Immature natural killer cell (primary cell): ENCODE measurements around the gene GPC3. TPM values are rescaled to one million over a fixed set of nuclear protein-coding genes. Genes with fewer than 3 reads are reported as not detected.

Source experiments
- DNase-seq, 3 donors: peaks; one replicate each; pipeline ENCODE4 v3.0.0; 2022; ENCODE audit warnings: mixed read lengths in 1 of 3
- H3K27ac Mint-ChIP-seq, 6 donors: one replicate each; pipeline ENCODE4 v1.8.0; 2020; ENCODE audit warnings: mixed read lengths in 6 of 6, mild to moderate bottlenecking in 5 of 6, inconsistent platforms in 4 of 6, moderate library complexity in 3 of 6
- H3K27me3 Mint-ChIP-seq, 3 donors: one replicate each; pipeline ENCODE4 v1.8.0; 2020 to 2021; ENCODE audit warnings: low read depth in 3 of 3, mild to moderate bottlenecking in 3 of 3, mixed read lengths in 3 of 3, moderate library complexity in 3 of 3, inconsistent platforms in 1 of 3
- H3K36me3 Mint-ChIP-seq, 3 donors: one replicate each; pipeline ENCODE4 v1.8.0; 2020; ENCODE audit warnings: mixed read lengths in 3 of 3, inconsistent platforms in 2 of 3, mild to moderate bottlenecking in 2 of 3
- H3K4me1 Mint-ChIP-seq, 2 donors: one replicate each; pipeline ENCODE4 v1.8.0; 2020; ENCODE audit warnings: inconsistent platforms in 2 of 2, mild to moderate bottlenecking in 2 of 2, mixed read lengths in 2 of 2, moderate library complexity in 1 of 2
- H3K4me3 Mint-ChIP-seq, 5 donors: one replicate each; pipeline ENCODE4 v1.8.0; 2020; ENCODE audit warnings: mild to moderate bottlenecking in 5 of 5, mixed read lengths in 5 of 5, inconsistent platforms in 3 of 5, moderate library complexity in 3 of 5
- H3K9me3 Mint-ChIP-seq, 6 donors: one replicate each; pipeline ENCODE4 v1.8.0; 2020; ENCODE audit warnings: mild to moderate bottlenecking in 6 of 6, mixed read lengths in 6 of 6, inconsistent platforms in 4 of 6, moderate library complexity in 3 of 6
- polyA plus RNA-seq, 3 donors: library from polyadenylated mRNA; unstranded; fragments of 300-500 nt; fragmentation: Illumina TruSeq; gene quantifications; one replicate each; pipeline ENCODE4 v1.2.3, GENCODE V29; 2021

GPC3 gene
- polyA plus RNA-seq, 3 donors from 2014 or later = not detected

GRCh38 chrX:133988010-133988409 is 2.6 kb upstream of the GPC3 start:
- Mint-ChIP-seq H3K4me1 (peaks cover 0 to 3% of the 10 kb centered on the region in 2 donors), H3K27ac (no peak overlapping the region), H3K36me3 (no peaks in the 10 kb centered on the region), H3K4me3 (no peak overlapping the region), H3K27me3 (peaks cover 0 to 5% (median 4%) of the 10 kb centered on the region in 3 donors), H3K9me3 (no peaks in the 10 kb centered on the region)
- DNase-seq = no peak

GRCh38 chrX:133987188-133987587 is 1.8 kb upstream of the GPC3 start:
- DNase-seq = no peak
- Mint-ChIP-seq H3K27me3 (peaks cover 3 to 9% (median 4%) of the 10 kb centered on the region in 3 donors), H3K4me3 (no peak overlapping the region), H3K4me1 (peaks cover 0 to 3% of the 10 kb centered on the region in 2 donors), H3K36me3 (no peaks in the 10 kb centered on the region), H3K27ac (no peak overlapping the region), H3K9me3 (no peaks in the 10 kb centered on the region)

- H3K36me3 Mint-ChIP-seq = no peaks in the 10 kb centered on the region
- H3K9me3 Mint-ChIP-seq = no peaks in the 10 kb centered on the region
- peak overlapping the region; percentile 63 to 84 (median 71) for H3K4me3 Mint-ChIP-seq
- DNase-seq = no peak
- no peak overlapping the region for H3K27ac Mint-ChIP-seq
- H3K27me3 Mint-ChIP-seq = peaks cover 3 to 12% (median 10%) of the 10 kb centered on the region in 3 donors
- peaks cover 0 to 3% of the 10 kb centered on the region in 2 donors for H3K4me1 Mint-ChIP-seq
Observed at GRCh38 chrX:133985967-133986683, 731 bp upstream of the GPC3 start.

- peak overlapping the region in 2 of 5 donors; percentile 38 to 39 for H3K4me3 Mint-ChIP-seq
- H3K36me3 Mint-ChIP-seq = no peaks in the 10 kb centered on the region
- no peaks in the 10 kb centered on the region for H3K9me3 Mint-ChIP-seq
- no peak for DNase-seq
- H3K4me1 Mint-ChIP-seq = peaks cover 0 to 3% of the 10 kb centered on the region in 2 donors
- peaks cover 3 to 12% (median 9%) of the 10 kb centered on the region in 3 donors for H3K27me3 Mint-ChIP-seq
- no peak overlapping the region for H3K27ac Mint-ChIP-seq
Observed at GRCh38 chrX:133984857-133985163, 584 bp downstream of the GPC3 start.

- Mint-ChIP-seq H3K9me3 (no peaks in the 10 kb centered on the region), H3K27me3 (peaks cover 3 to 12% (median 10%) of the 10 kb centered on the region in 3 donors), H3K4me3 (peak overlapping the region in 2 of 5 donors; percentile 37 to 38), H3K36me3 (no peaks in the 10 kb centered on the region), H3K27ac (no peak overlapping the region), H3K4me1 (peaks cover 0 to 3% of the 10 kb centered on the region in 2 donors)
- no peak for DNase-seq
Observed at GRCh38 chrX:133983974-133984845, 1.2 kb downstream of the GPC3 start.

GRCh38 chrX:133983256-133983973 is 2.0 kb downstream of the GPC3 start:
- H3K4me3 Mint-ChIP-seq = peak overlapping the region in 1 of 5 donors; percentile 20
- no peaks in the 10 kb centered on the region for H3K36me3 Mint-ChIP-seq
- H3K9me3 Mint-ChIP-seq = no peaks in the 10 kb centered on the region
- peaks cover 3 to 12% (median 10%) of the 10 kb centered on the region in 3 donors for H3K27me3 Mint-ChIP-seq
- H3K27ac Mint-ChIP-seq = no peak overlapping the region
- H3K4me1 Mint-ChIP-seq = peaks cover 0 to 3% of the 10 kb centered on the region in 2 donors
- DNase-seq = no peak

GRCh38 chrX:133981924-133982323 is 3.5 kb downstream of the GPC3 start:
- Mint-ChIP-seq H3K4me3 (no peak overlapping the region), H3K4me1 (peaks cover 0 to 3% of the 10 kb centered on the region in 2 donors), H3K9me3 (no peaks in the 10 kb centered on the region), H3K27me3 (peaks cover 3 to 12% (median 10%) of the 10 kb centered on the region in 3 donors), H3K36me3 (no peaks in the 10 kb centered on the region), H3K27ac (no peak overlapping the region)
- DNase-seq = no peak

- peaks cover 0 to 2% of the 10 kb centered on the region in 2 donors for H3K4me1 Mint-ChIP-seq
Observed at GRCh38 chrX:133980832-133981588, 4.4 kb downstream of the GPC3 start.

GRCh38 chrX:133980406-133980805 is 5.0 kb downstream of the GPC3 start:
- no peaks in the 10 kb centered on the region for H3K4me1 Mint-ChIP-seq
- peaks cover 3 to 12% (median 9%) of the 10 kb centered on the region in 3 donors for H3K27me3 Mint-ChIP-seq
- H3K36me3 Mint-ChIP-seq = no peaks in the 10 kb centered on the region
- no peak overlapping the region for H3K27ac Mint-ChIP-seq
- DNase-seq = no peak
- H3K4me3 Mint-ChIP-seq = no peak overlapping the region
- no peaks in the 10 kb centered on the region for H3K9me3 Mint-ChIP-seq

More at GRCh38 chrX:133980832-133981588, 4.4 kb downstream of the GPC3 start:
- no peak for DNase-seq
- Mint-ChIP-seq H3K27me3 (peaks cover 3 to 12% (median 10%) of the 10 kb centered on the region in 3 donors), H3K4me3 (no peak overlapping the region), H3K36me3 (no peaks in the 10 kb centered on the region), H3K27ac (no peak overlapping the region), H3K9me3 (no peaks in the 10 kb centered on the region)

GRCh38 chrX:133979641-133980230 is 5.7 kb downstream of the GPC3 start:
- no peak for DNase-seq
- no peak overlapping the region for H3K4me3 Mint-ChIP-seq
- no peaks in the 10 kb centered on the region for H3K9me3 Mint-ChIP-seq
- H3K27me3 Mint-ChIP-seq = peaks cover 5 to 12% (median 11%) of the 10 kb centered on the region in 3 donors
- no peaks in the 10 kb centered on the region for H3K36me3 Mint-ChIP-seq
- H3K27ac Mint-ChIP-seq = no peak overlapping the region
- no peaks in the 10 kb centered on the region for H3K4me1 Mint-ChIP-seq

GRCh38 chrX:133973704-133974103 is 11.7 kb downstream of the GPC3 start:
- Mint-ChIP-seq H3K27ac (no peak overlapping the region), H3K9me3 (no peaks in the 10 kb centered on the region), H3K27me3 (peaks cover 0 to 16% (median 5%) of the 10 kb centered on the region in 3 donors), H3K36me3 (no peaks in the 10 kb centered on the region), H3K4me1 (no peaks in the 10 kb centered on the region), H3K4me3 (no peak overlapping the region)
- DNase-seq = no peak

- H3K27ac Mint-ChIP-seq = no peak overlapping the region
- H3K36me3 Mint-ChIP-seq = no peaks in the 10 kb centered on the region
Observed at GRCh38 chrX:133972916-133973315, 12.5 kb downstream of the GPC3 start.

GRCh38 chrX:133971586-133971985 is 13.8 kb downstream of the GPC3 start:
- H3K27ac Mint-ChIP-seq = no peak overlapping the region
- H3K36me3 Mint-ChIP-seq = no peaks in the 10 kb centered on the region
- no peak overlapping the region for H3K4me3 Mint-ChIP-seq
- no peak for DNase-seq
- H3K4me1 Mint-ChIP-seq = no peaks in the 10 kb centered on the region
- peaks cover 0 to 22% (median 5%) of the 10 kb centered on the region in 3 donors for H3K27me3 Mint-ChIP-seq
- H3K9me3 Mint-ChIP-seq = no peaks in the 10 kb centered on the region

More at GRCh38 chrX:133972916-133973315, 12.5 kb downstream of the GPC3 start:
- DNase-seq = no peak
- Mint-ChIP-seq H3K4me1 (no peaks in the 10 kb centered on the region), H3K9me3 (no peaks in the 10 kb centered on the region), H3K4me3 (no peak overlapping the region), H3K27me3 (peaks cover 0 to 22% (median 5%) of the 10 kb centered on the region in 3 donors)
